H1 (cell line): ENCODE results near the gene ALK. TPM values are rescaled to one million over a fixed set of nuclear protein-coding genes. Genes with fewer than 3 reads are reported as not detected.

Source experiments
- CTCF ChIA-PET: fragments of 300-600 bp; sonication (Branson Sonifier 250); formaldehyde crosslinking; loops from one replicate; lab custom pipeline; 2021; ENCODE audit not compliant: partially characterized antibody; lab: Charles Lee
- POLR2A ChIA-PET: fragments of 300-600 bp; sonication (Branson Sonifier 250); formaldehyde crosslinking; loops from one replicate; lab custom pipeline; 2021; ENCODE audit warnings: inconsistent platforms; ENCODE audit not compliant: partially characterized antibody; lab: Charles Lee
- DNase-seq, 2 experiments: peaks; one replicate each; pipeline versions ENCODE4 v3.0.0 to v3.0.0-alpha.2; 2010 to 2022; ENCODE audit warnings: low spot score in 2 of 2, low read depth in 1 of 2, mixed read lengths in 1 of 2
- FAIRE-seq: peaks from 2 replicates; lab custom pipeline; 2011; peaks lifted over from hg19 to GRCh38; lab: Jason Lieb, UNC
- H2AFZ ChIP-seq: 2 replicates; pipeline ENCODE4 v1.8.1; 2012; ENCODE audit warnings: low read length, inconsistent platforms
- H2AK5ac ChIP-seq: 2 replicates; pipeline ENCODE4 v1.6.1; 2013; ENCODE audit warnings: low read depth, low read length
- H2BK120ac ChIP-seq: replicated peaks from 2 replicates; pipeline ENCODE3; 2013; ENCODE audit warnings: low read depth, low read length, inconsistent platforms
- H2BK12ac ChIP-seq: 2 replicates; pipeline ENCODE4 v1.6.1; 2013; ENCODE audit warnings: low read depth, low read length
- H2BK15ac ChIP-seq: 2 replicates; pipeline ENCODE4 v1.6.1; 2013; ENCODE audit warnings: low read length
- H2BK20ac ChIP-seq: 2 replicates; pipeline ENCODE4 v1.6.1; 2013; ENCODE audit warnings: low read length
- H2BK5ac ChIP-seq: 2 replicates; pipeline ENCODE4 v1.6.1; 2013; ENCODE audit warnings: low read depth, low read length
- H3K14ac ChIP-seq: 2 replicates; pipeline ENCODE4 v1.6.1; 2013; ENCODE audit warnings: inconsistent platforms; ENCODE audit not compliant: insufficient read length
- H3K18ac ChIP-seq: 2 replicates; pipeline ENCODE4 v1.6.1; 2013; ENCODE audit warnings: low read length; ENCODE audit errors: extremely low read depth
- H3K23ac ChIP-seq: 2 replicates; pipeline ENCODE4 v1.6.1; 2013; ENCODE audit warnings: inconsistent platforms; ENCODE audit not compliant: insufficient read length
- H3K23me2 ChIP-seq: 2 replicates; pipeline ENCODE4 v1.6.1; 2013; ENCODE audit warnings: low read depth, low read length
- H3K27ac ChIP-seq: 2 replicates; pipeline ENCODE4 v1.6.1; 2011; ENCODE audit warnings: low read depth, low read length, inconsistent platforms
- H3K27me3 ChIP-seq, 4 experiments: replicated peaks in 1 of 4; 1 replicate in 1 of 4; 2 replicates in 3 of 4; pipeline versions ENCODE4 v1.6.1 to v1.8.1; 2011 to 2013; ENCODE audit warnings: low read length in 3 of 4, mild to moderate bottlenecking in 3 of 4, inconsistent platforms in 2 of 4, mixed read lengths in 2 of 4, moderate library complexity in 1 of 4; ENCODE audit not compliant: control insufficient read depth in 3 of 4, insufficient read depth in 3 of 4; ENCODE audit errors: extremely low read depth in 1 of 4
- H3K36me3 ChIP-seq, 4 experiments: 2 replicates each; pipeline versions ENCODE4 v1.6.1 to v1.8.1; 2011 to 2013; ENCODE audit warnings: mild to moderate bottlenecking in 4 of 4, low read length in 3 of 4, moderate library complexity in 2 of 4, control low read depth in 1 of 4, inconsistent platforms in 1 of 4; ENCODE audit not compliant: insufficient read depth in 4 of 4, control insufficient read depth in 2 of 4
- H3K4ac ChIP-seq: replicated peaks from 2 replicates; pipeline ENCODE3; 2013; ENCODE audit warnings: low read length, low read depth, mixed read lengths, inconsistent platforms; ENCODE audit not compliant: insufficient read length
- H3K4me1 ChIP-seq, 4 experiments: replicated peaks in 1 of 4; 1 replicate in 1 of 4; 2 replicates in 3 of 4; pipeline versions ENCODE4 v1.6.1 to v1.8.1; 2011 to 2013; ENCODE audit warnings: low read length in 3 of 4, inconsistent platforms in 2 of 4, mixed read lengths in 1 of 4; ENCODE audit not compliant: insufficient read depth in 4 of 4, control insufficient read depth in 3 of 4
- H3K4me2 ChIP-seq, 2 experiments: 2 replicates each; pipeline versions ENCODE4 v1.6.1 to v1.8.1; 2011 to 2013; ENCODE audit warnings: low read depth in 2 of 2, low read length in 2 of 2, control low read depth in 1 of 2, inconsistent platforms in 1 of 2, mild to moderate bottlenecking in 1 of 2; ENCODE audit not compliant: insufficient read depth in 1 of 2
- H3K4me3 ChIP-seq, 4 experiments: fragments of 200-600, 300-600 bp in 1 of 4; sonication (generic), shearing (Covaris generic), sonication (Bioruptor Twin) in 1 of 4; 2 replicates each; pipeline versions ENCODE4 v1.5.1 to v1.8.1; 2011 to 2016; ENCODE audit warnings: low read length in 4 of 4, low read depth in 3 of 4, control low read depth in 2 of 4, inconsistent platforms in 2 of 4, mild to moderate bottlenecking in 2 of 4, mixed read lengths in 1 of 4, moderate library complexity in 1 of 4; ENCODE audit not compliant: insufficient read depth in 2 of 4; ENCODE audit errors: extremely low read depth in 1 of 4
- H3K56ac ChIP-seq: replicated peaks from 2 replicates; pipeline ENCODE3; 2013; ENCODE audit warnings: low read depth, mild to moderate bottlenecking, mixed read lengths, low read length, inconsistent platforms; ENCODE audit not compliant: insufficient read length
- H3K79me1 ChIP-seq: 2 replicates; pipeline ENCODE4 v1.6.1; 2013; ENCODE audit warnings: low read depth, low read length, control low read depth
- H3K79me2 ChIP-seq, 2 experiments: 2 replicates each; pipeline versions ENCODE4 v1.6.1 to v1.8.1; 2012 to 2013; ENCODE audit warnings: low read length in 2 of 2, mild to moderate bottlenecking in 2 of 2, inconsistent platforms in 1 of 2; ENCODE audit not compliant: insufficient read depth in 2 of 2, control insufficient read depth in 1 of 2
- H3K9ac ChIP-seq, 4 experiments: replicated peaks in 1 of 4; 1 replicate in 1 of 4; 2 replicates in 3 of 4; pipeline versions ENCODE4 v1.6.1 to v1.8.1; 2011 to 2013; ENCODE audit warnings: low read depth in 3 of 4, low read length in 3 of 4, control low read depth in 2 of 4, mild to moderate bottlenecking in 2 of 4, moderate library complexity in 2 of 4, inconsistent platforms in 1 of 4; ENCODE audit errors: extremely low read depth in 1 of 4
- H3K9me3 ChIP-seq, 2 experiments: 2 replicates each; pipeline versions ENCODE4 v1.6.1 to v1.8.1; 2012 to 2013; ENCODE audit warnings: mild to moderate bottlenecking in 2 of 2, moderate library complexity in 2 of 2, control low read depth in 1 of 2, inconsistent platforms in 1 of 2, low read depth in 1 of 2, low read length in 1 of 2, mixed read lengths in 1 of 2; ENCODE audit not compliant: insufficient read depth in 2 of 2
- H4K20me1 ChIP-seq, 2 experiments: replicated peaks in 1 of 2; 2 replicates each; pipeline versions ENCODE3 to v1.8.1; 2011 to 2013; ENCODE audit warnings: inconsistent platforms in 2 of 2, low read length in 2 of 2, mild to moderate bottlenecking in 1 of 2; ENCODE audit not compliant: insufficient read depth in 2 of 2, control insufficient read depth in 1 of 2
- H4K5ac ChIP-seq: 2 replicates; pipeline ENCODE4 v1.6.1; 2013; ENCODE audit warnings: low read length, low read depth, mixed read lengths, inconsistent platforms; ENCODE audit not compliant: insufficient read length
- H4K8ac ChIP-seq: 2 replicates; pipeline ENCODE4 v1.8.0; 2013; ENCODE audit warnings: mild to moderate bottlenecking, moderate library complexity, low read length, inconsistent platforms; ENCODE audit not compliant: insufficient read depth; ENCODE audit errors: extremely low read depth
- H4K91ac ChIP-seq: replicated peaks from 2 replicates; pipeline ENCODE3; 2013; ENCODE audit warnings: low read length, mixed read lengths, inconsistent platforms; ENCODE audit not compliant: insufficient read length
- ATF2 ChIP-seq: IDR thresholded peaks from 2 replicates; pipeline ENCODE4 v1.6.1; 2012; ENCODE audit warnings: low read length, inconsistent platforms
- EGR1 ChIP-seq: IDR thresholded peaks from 2 replicates; pipeline ENCODE4 v1.6.1; 2011; ENCODE audit warnings: low read depth, low read length, borderline replicate concordance
- EP300 ChIP-seq, 2 experiments: IDR thresholded peaks; 1 replicate in 1 of 2; 2 replicates in 1 of 2; pipeline ENCODE4 v1.6.1; 2011 to 2012; ENCODE audit warnings: low read depth in 2 of 2, low read length in 2 of 2, mild to moderate bottlenecking in 2 of 2, borderline replicate concordance in 1 of 2, inconsistent platforms in 1 of 2, moderate library complexity in 1 of 2
- HDAC2 ChIP-seq, 2 experiments: fragments of 300-600 bp in 1 of 2; sonication (generic) in 1 of 2; IDR thresholded peaks; 2 replicates each; pipeline ENCODE4 v1.6.1; 2011 to 2012; ENCODE audit warnings: low read depth in 2 of 2, low read length in 2 of 2, mild to moderate bottlenecking in 2 of 2, moderate library complexity in 2 of 2, borderline replicate concordance in 1 of 2, inconsistent platforms in 1 of 2
- JUN ChIP-seq: IDR thresholded peaks from 2 replicates; pipeline ENCODE4 v1.6.1; 2011; ENCODE audit warnings: low read depth, mild to moderate bottlenecking, improper control_type of control experiment, low read length
- KDM4A ChIP-seq: IDR thresholded peaks from one replicate; pipeline ENCODE4 v1.7.1; 2012; ENCODE audit warnings: low read depth, mild to moderate bottlenecking, moderate library complexity, low read length, inconsistent platforms; ENCODE audit not compliant: severe bottlenecking
- KDM5A ChIP-seq: fragments of 200-600 bp; IDR thresholded peaks from 2 replicates; pipeline ENCODE4 v1.7.1; 2012; ENCODE audit warnings: mild to moderate bottlenecking, low read length, inconsistent platforms, mixed read lengths
- POLR2AphosphoS5 ChIP-seq: IDR thresholded peaks from 2 replicates; pipeline ENCODE4 v1.6.1; 2011; ENCODE audit warnings: low read depth, low read length
- POU5F1 ChIP-seq: IDR thresholded peaks from 2 replicates; pipeline ENCODE4 v1.6.1; 2011; ENCODE audit warnings: low read depth, mild to moderate bottlenecking, low read length, moderate library complexity
- TEAD4 ChIP-seq: IDR thresholded peaks from 2 replicates; pipeline ENCODE4 v1.6.1; 2012; ENCODE audit warnings: low read depth, low read length, inconsistent platforms, mixed read lengths
- WGBS, 2 experiments: shearing (Covaris generic) in 1 of 2; methylation state at CpG; one replicate each; pipeline versions ENCODE4 v1.1.6 to v1.1.7; 2013 to 2015; ENCODE audit warnings: low lambda C conversion rate in 2 of 2, mixed read lengths in 2 of 2, inconsistent platforms in 1 of 2, low coverage in 1 of 2, missing lambda C conversion rate in 1 of 2; ENCODE audit not compliant: insufficient replicate concordance in 2 of 2, insufficient coverage in 1 of 2, insufficient read length in 1 of 2; ENCODE audit errors: extremely low coverage in 1 of 2, missing lambda C conversion rate in 1 of 2; 5-methylcytosine and 5-hydroxymethylcytosine counted together
- polyA plus RNA-seq, 7 experiments: library from polyadenylated mRNA; depleted of rRNA in 3 of 7; stranded (reverse) in 5 of 7; unstranded in 2 of 7; fragments of >200 nt in 5 of 7; fragments of 200-250 nt in 2 of 7; gene quantifications; 1 replicate in 5 of 7; 2 replicates in 1 of 7; 4 replicates in 1 of 7; pipeline versions ENCODE4 v1.2.1 to v1.2.3, GENCODE V29; 2011 to 2013; ENCODE audit warnings: missing spikeins in 2 of 7, mixed read lengths in 2 of 7
- total RNA-seq: library from RNA; stranded (reverse); fragmentation: NEBNext Ultra II Directional; extraction: Animal tissue kit (Norgen Biotek cat#: 25700); gene quantifications from 2 replicates; pipeline ENCODE4 v1.2.1, GENCODE V29; 2021

The ALK gene
- total and polyA plus RNA-seq, 2 of the 8 experiments (the other 6 are each of a cell fraction or from before 2014, with no cell fraction given), result 0.02 to 0.09 TPM

- no peak for FAIRE-seq
- POLR2A ChIA-PET, result no interaction called here
- 80% methylated on average over 1 of the region's 1 CpG; no CpG with 5 or more reads in 1 of the 2 experiments for WGBS, 2 experiments
Measured at GRCh38 chr2:29583104-29583503, 338.3 kb downstream of the ALK start.

More at GRCh38 chr2:29583104-29583503, 338.3 kb downstream of the ALK start:
- no peak for TF ChIP-seq KDM5A
- TF ChIP-seq POLR2AphosphoS5, result no peak
- no peak for TF ChIP-seq KDM4A
- no peak for TF ChIP-seq POU5F1
- no peak for TF ChIP-seq JUN
- no peak for TF ChIP-seq ATF2
- no peak for TF ChIP-seq EP300 (IDR thresholded peaks at IDR 0.05; ENCODE audit: borderline replicate concordance in 1 of 2, low read depth in 2 of 2, low read length in 2 of 2)
- TF ChIP-seq HDAC2 (IDR thresholded peaks at IDR 0.05; ENCODE audit: borderline replicate concordance in 1 of 2, low read depth in 2 of 2, low read length in 2 of 2), result no peak
- no peak for TF ChIP-seq TEAD4
- no peak for TF ChIP-seq EGR1
- TF ChIP-seq, all 59 proteins: peak for 0
- Histone ChIP-seq H4K91ac (no peak overlapping the region), H2AK5ac (no peak overlapping the region), H3K4me3 (no peak overlapping the region), H4K8ac (no peak overlapping the region), H3K18ac (no peak overlapping the region), H3K23ac (no peak overlapping the region), H3K27me3 (0 out of 7 replicates have a peak, but pooled peaks cover 0 to 2% (median 0%) of the 10 kb centered on the region in 4 experiments), H2BK5ac (no peak overlapping the region), H3K14ac (no peak overlapping the region), H3K56ac (no peak overlapping the region), H3K9ac (no peak overlapping the region), H3K4me1 (0 out of 7 replicates have a peak, but pooled peaks cover 0 to 3% (median under 1%) of the 10 kb centered on the region in 4 experiments), H4K20me1 (no peaks in the 10 kb centered on the region), H3K4ac (no peak overlapping the region), H3K27ac (no peak overlapping the region), H4K5ac (no peak overlapping the region), H2BK120ac (no peak overlapping the region), H3K9me3 (no peaks in the 10 kb centered on the region), H2AFZ (no peak overlapping the region), H3K23me2 (no peaks in the 10 kb centered on the region), H3K36me3 (no peaks in the 10 kb centered on the region), H3K79me2 (no peaks in the 10 kb centered on the region), H2BK20ac (no peak overlapping the region), H3K4me2 (no peak overlapping the region), H2BK15ac (no peak overlapping the region), H3K79me1 (no peaks in the 10 kb centered on the region), H2BK12ac (no peak overlapping the region)
- CTCF ChIA-PET, result no interaction called here
- no peak for DNase-seq
